Measurements from ENCODE around the gene PLRG1. TPM values are rescaled to one million over a fixed set of nuclear protein-coding genes. Genes with fewer than 3 reads are reported as not detected.

PLRG1 gene
- total RNA-seq, 4 donors from 2014 or later, result 39.2 to 54.7 (median 41.2) TPM

- DNase-seq (ENCODE audit: low spot score), result no peak
- ATAC-seq (ENCODE audit: low FRiP score), result no peak
- no peak for TF ChIP-seq CTCF (IDR thresholded peaks at IDR 0.05)
Observed at GRCh38 chr4:154573190-154573870, 23.1 kb upstream of the PLRG1 start.

DNA sequence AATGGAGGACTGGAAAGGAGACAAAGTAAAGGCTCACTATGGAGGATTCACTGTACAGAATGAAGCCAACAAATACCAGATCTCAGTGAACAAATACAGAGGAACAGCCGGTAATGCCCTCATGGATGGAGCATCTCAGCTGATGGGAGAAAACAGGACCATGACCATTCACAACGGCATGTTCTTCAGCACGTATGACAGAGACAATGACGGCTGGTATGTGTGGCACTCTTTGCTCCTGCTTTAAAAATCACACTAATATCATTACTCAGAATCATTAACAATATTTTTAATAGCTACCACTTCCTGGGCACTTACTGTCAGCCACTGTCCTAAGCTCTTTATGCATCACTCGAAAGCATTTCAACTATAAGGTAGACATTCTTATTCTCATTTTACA lies 19.4 kb upstream of the PLRG1 start:
- no peak for TF ChIP-seq CTCF (IDR thresholded peaks at IDR 0.05)
- DNase-seq (ENCODE audit: low spot score) (no peak), ATAC-seq (ENCODE audit: low FRiP score) (no peak)

- no peak for TF ChIP-seq CTCF (IDR thresholded peaks at IDR 0.05)
- ATAC-seq (ENCODE audit: low FRiP score) (no peak), DNase-seq (ENCODE audit: low spot score) (no peak)
Observed at GRCh38 chr4:154569028-154569427, 18.8 kb upstream of the PLRG1 start.

DNA sequence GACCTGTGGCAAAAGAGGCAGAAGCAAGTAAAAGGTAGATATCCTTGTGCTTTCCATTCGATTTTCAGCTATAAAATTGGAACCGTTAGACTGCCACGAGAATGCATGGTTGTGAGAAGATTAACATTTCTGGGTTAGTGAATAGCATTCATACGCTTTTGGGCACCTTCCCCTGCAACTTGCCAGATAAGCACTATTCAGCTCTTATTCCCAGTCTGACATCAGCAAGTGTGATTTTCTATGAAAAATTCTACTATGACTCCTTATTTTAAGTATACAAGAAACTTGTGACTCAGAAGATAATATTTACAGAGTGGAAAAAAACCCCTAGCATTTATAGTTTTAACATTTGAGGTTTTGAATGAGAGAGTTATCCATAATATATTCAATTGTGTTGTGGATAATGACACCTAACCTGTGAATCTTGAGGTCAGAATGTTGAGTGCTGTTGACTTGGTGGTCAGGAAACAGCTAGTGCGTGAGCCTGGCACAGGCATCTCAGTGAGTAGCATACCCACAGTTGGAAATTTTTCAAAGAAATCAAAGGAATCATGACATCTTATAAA lies 16.5 kb upstream of the PLRG1 start:
- no peak for TF ChIP-seq CTCF (IDR thresholded peaks at IDR 0.05)
- ATAC-seq (ENCODE audit: low FRiP score) (no peak), DNase-seq (ENCODE audit: low spot score) (no peak)

DNA sequence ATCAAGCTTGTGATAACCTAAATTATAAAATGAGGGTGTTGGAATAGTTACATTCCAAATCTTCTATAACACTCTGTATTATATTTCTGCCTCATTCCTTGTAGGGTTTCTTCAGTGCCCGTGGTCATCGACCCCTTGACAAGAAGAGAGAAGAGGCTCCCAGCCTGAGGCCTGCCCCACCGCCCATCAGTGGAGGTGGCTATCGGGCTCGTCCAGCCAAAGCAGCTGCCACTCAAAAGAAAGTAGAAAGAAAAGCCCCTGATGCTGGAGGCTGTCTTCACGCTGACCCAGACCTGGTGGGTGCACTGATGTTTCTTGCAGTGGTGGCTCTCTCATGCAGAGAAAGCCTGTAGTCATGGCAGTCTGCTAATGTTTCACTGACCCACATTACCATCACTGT lies 15.5 kb upstream of the PLRG1 start:
- no peak for DNase-seq (ENCODE audit: low spot score)
- no peak for TF ChIP-seq CTCF (IDR thresholded peaks at IDR 0.05)
- no peak for ATAC-seq (ENCODE audit: low FRiP score)

DNA sequence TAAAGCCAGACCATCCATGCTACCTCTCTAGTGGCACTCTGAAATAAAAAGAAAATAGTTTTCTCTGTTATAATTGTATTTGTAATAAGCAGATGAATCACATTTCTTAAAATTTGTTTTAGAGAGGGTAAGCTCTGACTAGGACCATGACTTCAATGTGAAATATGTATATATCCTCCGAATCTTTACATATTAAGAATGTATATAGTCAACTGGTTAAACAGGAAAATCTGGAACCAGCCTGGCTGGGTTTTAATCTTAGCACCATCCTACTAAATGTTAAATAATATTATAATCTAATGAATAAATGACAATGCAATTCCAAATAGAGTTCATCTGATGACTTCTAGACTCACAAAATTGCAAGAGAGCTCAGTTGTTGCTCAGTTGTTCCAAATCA lies 14.1 kb upstream of the PLRG1 start:
- TF ChIP-seq CTCF (IDR thresholded peaks at IDR 0.05), result no peak

GRCh38 chr4:154562697-154563254 lies 12.6 kb upstream of the PLRG1 start, which contains the start of gene FGB:
FGB (plus strand) TSS chr4:154563011; CDS start chr4:154563019, 8 bp downstream.
- DNase-seq (ENCODE audit: low spot score) (no peak), ATAC-seq (ENCODE audit: low FRiP score) (no peak)
- no peak for TF ChIP-seq CTCF (IDR thresholded peaks at IDR 0.05)

More for the DNA sequence above, 14.1 kb upstream of the PLRG1 start:
- ATAC-seq (ENCODE audit: low FRiP score) (no peak), DNase-seq (ENCODE audit: low spot score) (no peak)
